ENCODE results near the gene OGDH.

Gene OGDH

DNA sequence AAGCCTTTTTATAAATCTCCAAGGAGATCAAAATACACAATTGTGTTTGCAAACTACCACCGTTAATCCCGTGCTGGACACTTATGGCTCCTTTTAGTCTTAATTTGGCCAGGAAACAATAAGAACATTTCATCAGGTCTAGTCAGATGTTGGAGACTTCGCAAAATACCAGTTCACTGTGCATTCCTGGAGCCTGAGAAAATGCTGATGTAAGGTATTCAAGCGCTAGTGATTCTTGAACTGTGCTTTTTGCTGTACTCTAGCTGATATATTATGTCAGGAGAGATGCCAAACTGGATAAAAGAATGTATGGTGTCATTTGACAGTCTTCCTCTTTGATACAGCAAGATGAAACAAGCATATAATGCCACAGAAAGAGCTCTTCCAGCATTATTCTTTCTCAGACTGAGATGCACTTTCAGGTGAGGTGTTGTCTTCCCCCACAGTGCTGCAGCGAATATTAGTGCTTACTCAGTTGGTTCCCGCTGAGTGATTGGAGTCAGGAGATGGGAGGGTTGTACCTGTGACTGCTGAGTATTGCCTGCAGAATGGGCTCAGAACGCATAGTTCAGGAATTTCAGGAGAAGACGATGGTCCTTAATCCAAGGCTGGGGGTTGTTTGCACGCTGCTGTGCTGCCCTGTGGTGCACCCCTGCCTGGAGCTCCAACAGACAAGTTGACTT is 59.2 kb downstream of the OGDH start:
- no peak for TF ChIP-seq EZH2phosphoT487 (IDR thresholded peaks at IDR 0.05; ENCODE audit: low read length)
- TF ChIP-seq EZH2 (optimal IDR thresholded peaks at IDR 0.05; ENCODE audit: low read depth, low read length), result no peak
- TF ChIP-seq, protein P1, sequence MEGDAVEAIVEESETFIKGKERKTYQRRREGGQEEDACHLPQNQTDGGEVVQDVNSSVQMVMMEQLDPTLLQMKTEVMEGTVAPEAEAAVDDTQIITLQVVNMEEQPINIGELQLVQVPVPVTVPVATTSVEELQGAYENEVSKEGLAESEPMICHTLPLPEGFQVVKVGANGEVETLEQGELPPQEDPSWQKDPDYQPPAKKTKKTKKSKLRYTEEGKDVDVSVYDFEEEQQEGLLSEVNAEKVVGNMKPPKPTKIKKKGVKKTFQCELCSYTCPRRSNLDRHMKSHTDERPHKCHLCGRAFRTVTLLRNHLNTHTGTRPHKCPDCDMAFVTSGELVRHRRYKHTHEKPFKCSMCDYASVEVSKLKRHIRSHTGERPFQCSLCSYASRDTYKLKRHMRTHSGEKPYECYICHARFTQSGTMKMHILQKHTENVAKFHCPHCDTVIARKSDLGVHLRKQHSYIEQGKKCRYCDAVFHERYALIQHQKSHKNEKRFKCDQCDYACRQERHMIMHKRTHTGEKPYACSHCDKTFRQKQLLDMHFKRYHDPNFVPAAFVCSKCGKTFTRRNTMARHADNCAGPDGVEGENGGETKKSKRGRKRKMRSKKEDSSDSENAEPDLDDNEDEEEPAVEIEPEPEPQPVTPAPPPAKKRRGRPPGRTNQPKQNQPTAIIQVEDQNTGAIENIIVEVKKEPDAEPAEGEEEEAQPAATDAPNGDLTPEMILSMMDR (IDR thresholded peaks at IDR 0.05; ENCODE audit: low read length), result no peak
- H3K4me3 ChIP-seq (ENCODE audit: low read length), result no peak overlapping the region
- H3F3A ChIP-seq (ENCODE audit: insufficient read depth, low read length), result no peaks in the 10 kb centered on the region
- H3K9me3 ChIP-seq (replicated peaks; ENCODE audit: insufficient read depth, low read length), result no peaks in the 10 kb centered on the region
- H3K27me3 ChIP-seq (replicated peaks; ENCODE audit: insufficient read depth, low read length), result no peaks in the 10 kb centered on the region
- H3K27ac ChIP-seq (ENCODE audit: low read length), result no peak overlapping the region
- no peak for DNase-seq
- H3K79me2 ChIP-seq (ENCODE audit: low read length), result peaks cover 57% of the 10 kb centered on the region
- no peaks in the 10 kb centered on the region for H3K36me3 ChIP-seq (replicated peaks; ENCODE audit: insufficient read depth, low read length)
- H3K4me2 ChIP-seq (ENCODE audit: low read depth, low read length), result no peak overlapping the region
- no peaks in the 10 kb centered on the region for H3K9me2 ChIP-seq (replicated peaks; ENCODE audit: insufficient read depth, low read length)
- no peak overlapping the region for H3K9ac ChIP-seq (ENCODE audit: low read length)
- H2AFZ ChIP-seq (ENCODE audit: low read length), result no peak overlapping the region
- peaks cover 4% of the 10 kb centered on the region; the same call in 1 of the 2 replicates for H3K4me1 ChIP-seq (ENCODE audit: low read length)
- no peaks in the 10 kb centered on the region for H4K20me1 ChIP-seq (ENCODE audit: insufficient read depth, low read length)

DNA sequence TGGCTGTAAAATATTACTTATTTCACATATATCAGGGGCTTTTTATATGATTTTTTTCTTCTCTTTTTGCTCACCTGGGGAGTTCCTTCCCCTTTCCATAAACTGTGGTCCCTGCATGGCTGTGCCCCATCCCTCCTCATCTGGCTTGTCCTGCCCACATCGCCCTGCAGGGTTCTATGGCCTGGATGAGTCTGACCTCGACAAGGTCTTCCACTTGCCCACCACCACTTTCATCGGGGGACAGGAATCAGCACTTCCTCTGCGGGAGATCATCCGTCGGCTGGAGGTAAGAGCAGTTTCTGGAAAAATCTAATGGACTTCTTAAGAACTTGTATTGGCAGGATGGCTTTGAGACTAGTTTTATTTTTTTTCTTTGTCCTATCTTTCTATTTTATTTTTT is 60.1 kb downstream of the OGDH start:
- H3K36me3 ChIP-seq (replicated peaks; ENCODE audit: insufficient read depth, low read length), result no peaks in the 10 kb centered on the region
- no peaks in the 10 kb centered on the region for H3K9me2 ChIP-seq (replicated peaks; ENCODE audit: insufficient read depth, low read length)
- no peak overlapping the region for H3K27ac ChIP-seq (ENCODE audit: low read length)
- H2AFZ ChIP-seq (ENCODE audit: low read length), result no peak overlapping the region
- H3K9ac ChIP-seq (ENCODE audit: low read length), result no peak overlapping the region
- no peaks in the 10 kb centered on the region for H4K20me1 ChIP-seq (ENCODE audit: insufficient read depth, low read length)
- peaks cover 52% of the 10 kb centered on the region; the same call in 1 of the 2 replicates for H3K79me2 ChIP-seq (ENCODE audit: low read length)
- H3K27me3 ChIP-seq (replicated peaks; ENCODE audit: insufficient read depth, low read length), result no peaks in the 10 kb centered on the region
- TF ChIP-seq, protein P1 (IDR thresholded peaks at IDR 0.05; ENCODE audit: low read length), result no peak
- no peak for TF ChIP-seq EZH2phosphoT487 (IDR thresholded peaks at IDR 0.05; ENCODE audit: low read length)
- no peak for TF ChIP-seq EZH2 (optimal IDR thresholded peaks at IDR 0.05; ENCODE audit: low read depth, low read length)
- H3K4me1 ChIP-seq (ENCODE audit: low read length), result peaks cover 4% of the 10 kb centered on the region; the same call in 1 of the 2 replicates
- H3F3A ChIP-seq (ENCODE audit: insufficient read depth, low read length), result no peaks in the 10 kb centered on the region
- DNase-seq, result no peak
- H3K4me3 ChIP-seq (ENCODE audit: low read length), result no peak overlapping the region
- H3K4me2 ChIP-seq (ENCODE audit: low read depth, low read length), result no peak overlapping the region
- no peaks in the 10 kb centered on the region for H3K9me3 ChIP-seq (replicated peaks; ENCODE audit: insufficient read depth, low read length)

DNA sequence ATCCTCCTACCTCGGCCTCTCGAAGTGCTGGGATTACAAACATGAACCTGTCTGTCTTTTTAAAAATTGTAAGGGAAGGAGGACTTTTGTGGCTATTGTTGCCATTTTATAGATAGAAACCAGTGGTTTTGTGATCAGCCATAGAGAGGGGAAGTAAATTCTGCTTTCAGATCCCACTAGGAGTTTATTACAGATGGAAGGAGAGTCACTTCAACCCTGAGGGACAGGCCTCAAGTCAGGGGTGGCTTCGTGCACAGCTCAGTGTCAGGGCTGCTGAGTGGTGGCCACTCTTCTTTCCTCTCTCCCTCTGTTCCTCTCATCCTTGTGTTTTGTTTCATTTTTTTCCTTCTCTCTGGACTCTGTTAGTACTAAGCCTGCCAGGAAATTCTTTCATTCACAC is 60.8 kb downstream of the OGDH start:
- TF ChIP-seq EZH2 (optimal IDR thresholded peaks at IDR 0.05; ENCODE audit: low read depth, low read length) (no peak), EZH2phosphoT487 (IDR thresholded peaks at IDR 0.05; ENCODE audit: low read length) (no peak)
- TF ChIP-seq, protein P1 (IDR thresholded peaks at IDR 0.05; ENCODE audit: low read length), result no peak
- Histone ChIP-seq H3K27me3 (replicated peaks; ENCODE audit: insufficient read depth, low read length) (no peaks in the 10 kb centered on the region), H3K4me2 (ENCODE audit: low read depth, low read length) (no peak overlapping the region), H3F3A (ENCODE audit: insufficient read depth, low read length) (no peaks in the 10 kb centered on the region), H3K79me2 (ENCODE audit: low read length) (peaks cover 52% of the 10 kb centered on the region; the same call in 1 of the 2 replicates), H3K36me3 (replicated peaks; ENCODE audit: insufficient read depth, low read length) (no peaks in the 10 kb centered on the region), H2AFZ (ENCODE audit: low read length) (no peak overlapping the region), H4K20me1 (ENCODE audit: insufficient read depth, low read length) (no peaks in the 10 kb centered on the region), H3K4me3 (ENCODE audit: low read length) (no peak overlapping the region), H3K9ac (ENCODE audit: low read length) (no peak overlapping the region), H3K9me2 (replicated peaks; ENCODE audit: insufficient read depth, low read length) (no peaks in the 10 kb centered on the region), H3K27ac (ENCODE audit: low read length) (no peak overlapping the region), H3K9me3 (replicated peaks; ENCODE audit: insufficient read depth, low read length) (no peaks in the 10 kb centered on the region), H3K4me1 (ENCODE audit: low read length) (peaks cover 4% of the 10 kb centered on the region; the same call in 1 of the 2 replicates)
- no peak for DNase-seq
